Skeletal muscle cell (primary cell): ENCODE results near the gene UBE2G1.
"Not testable (repeated sequence)": the region's sequence is repeated elsewhere in the genome, so short reads cannot be mapped to it uniquely, and the experiment has no call there.

ENCODE experiments used
- DNase-seq: peaks from one replicate; pipeline ENCODE4 v3.0.0-alpha.2; 2010; ENCODE audit warnings: low read depth
- H3K4me3 ChIP-seq: 2 replicates; pipeline ENCODE4 v1.5.1; 2011; ENCODE audit warnings: low read depth, mild to moderate bottlenecking, control low read depth, low read length, moderate library complexity

UBE2G1 gene

GRCh38 chr17:4377247-4377646 lies 10.8 kb upstream of the UBE2G1 start:
- not testable (repeated sequence) for DNase-seq, H3K4me3 ChIP-seq

GRCh38 chr17:4375796-4376440 lies 9.4 kb upstream of the UBE2G1 start:
- H3K4me3 ChIP-seq, DNase-seq: not testable (repeated sequence)

GRCh38 chr17:4375039-4375748 lies 8.7 kb upstream of the UBE2G1 start:
- no peak overlapping the region for H3K4me3 ChIP-seq
- DNase-seq: no peak

GRCh38 chr17:4369557-4370230 lies 3.2 kb upstream of the UBE2G1 start:
- H3K4me3 ChIP-seq: no peak overlapping the region
- DNase-seq: no peak

GRCh38 chr17:4368341-4368740 lies 1.9 kb upstream of the UBE2G1 start:
- no peak overlapping the region for H3K4me3 ChIP-seq
- DNase-seq: no peak

- DNase-seq, H3K4me3 ChIP-seq: not testable (repeated sequence)
Observed at GRCh38 chr17:4367177-4367576, 702 bp upstream of the UBE2G1 start.

GRCh38 chr17:4365628-4366326 lies 698 bp downstream of the UBE2G1 start:
- DNase-seq: no peak
- H3K4me3 ChIP-seq: peak overlapping the region; percentile 95

- peak overlapping the region; percentile 95 for H3K4me3 ChIP-seq
- peak; percentile 70 for DNase-seq
Observed at GRCh38 chr17:4365103-4365627, 1.3 kb downstream of the UBE2G1 start.

- H3K4me3 ChIP-seq: peak overlapping the region; percentile 95
- DNase-seq: no peak
Observed at GRCh38 chr17:4364622-4365041, 1.8 kb downstream of the UBE2G1 start.

GRCh38 chr17:4362141-4362540 lies 4.3 kb downstream of the UBE2G1 start:
- no peak for DNase-seq
- no peak overlapping the region for H3K4me3 ChIP-seq

- no peak for DNase-seq
- H3K4me3 ChIP-seq: no peak overlapping the region
Observed at GRCh38 chr17:4358154-4358553, 8.3 kb downstream of the UBE2G1 start.

GRCh38 chr17:4357671-4358070 lies 8.8 kb downstream of the UBE2G1 start:
- no peak overlapping the region for H3K4me3 ChIP-seq
- no peak for DNase-seq

- no peak for DNase-seq
- no peak overlapping the region for H3K4me3 ChIP-seq
Observed at GRCh38 chr17:4357030-4357628, 9.3 kb downstream of the UBE2G1 start.

- H3K4me3 ChIP-seq: no peak overlapping the region
- DNase-seq: no peak
Observed at GRCh38 chr17:4354862-4355514, 11.5 kb downstream of the UBE2G1 start.

GRCh38 chr17:4354206-4354605 lies 12.3 kb downstream of the UBE2G1 start:
- DNase-seq: no peak
- H3K4me3 ChIP-seq: no peak overlapping the region

- not testable (repeated sequence) for H3K4me3 ChIP-seq, DNase-seq
Observed at GRCh38 chr17:4350214-4350613, 16.3 kb downstream of the UBE2G1 start.

- DNase-seq: no peak
Observed at GRCh38 chr17:4345581-4346252, 20.8 kb downstream of the UBE2G1 start.

GRCh38 chr17:4344926-4345325 lies 21.5 kb downstream of the UBE2G1 start:
- DNase-seq: no peak
- no peak overlapping the region for H3K4me3 ChIP-seq

More at GRCh38 chr17:4345581-4346252, 20.8 kb downstream of the UBE2G1 start:
- no peak overlapping the region for H3K4me3 ChIP-seq
